ENCODE data around the gene CST4. TPM values are rescaled to one million over a fixed set of nuclear protein-coding genes. Genes with fewer than 3 reads are reported as not detected.

CST4 gene
- total and polyA plus RNA-seq, 2 experiments from 2014 or later: not detected

- TF ChIP-seq ZNF462 (CRISPR knock-in tag; IDR thresholded peaks at IDR 0.05): no peak
- TF ChIP-seq POLR2AphosphoS5 (IDR thresholded peaks at IDR 0.05; ENCODE audit: low read depth): no peak
- TF ChIP-seq ETS1 (IDR thresholded peaks at IDR 0.05): no peak
- no peak for TF ChIP-seq EZH2phosphoT487 (IDR thresholded peaks at IDR 0.05; ENCODE audit: unreplicated experiment)
- TF ChIP-seq ZNF114 (CRISPR knock-in tag; IDR thresholded peaks at IDR 0.05): no peak
- no peak for TF ChIP-seq CREB1 (CRISPR knock-in tag; IDR thresholded peaks at IDR 0.05; ENCODE audit: low read depth)
- TF ChIP-seq NANOG (IDR thresholded peaks at IDR 0.05; ENCODE audit: borderline replicate concordance): no peak
- no peak for TF ChIP-seq REST (IDR thresholded peaks at IDR 0.05; ENCODE audit: unreplicated experiment)
- no peak for TF ChIP-seq EZH2 (IDR thresholded peaks at IDR 0.05; ENCODE audit: low read depth, unreplicated experiment)
- no peak for TF ChIP-seq STAT1 (IDR thresholded peaks at IDR 0.05; ENCODE audit: unreplicated experiment)
Measured at GRCh38 chr20:23643659-23644058, 45.2 kb downstream of the CST4 start (continued).

All from GM23338 (cell line).